Transverse colon (tissue), 3 donors: ENCODE data around the gene MAP4.

ENCODE experiments used
- POLR2A ChIP-seq: fragments of 450-650 bp; IDR thresholded peaks from one replicate; pipeline ENCODE4 v1.6.1; 2016; ENCODE audit warnings: antibody characterized with exemption, mild to moderate bottlenecking, moderate library complexity
- TF ChIP-seq, protein P1 (sequence below), 5 experiments: fragments of 200-600 bp in 3 of 5; fragments of 450-650 bp in 2 of 5; sonication (generic) in 3 of 5; IDR thresholded peaks; 1 replicate in 2 of 5; 2 replicates in 3 of 5; pipeline ENCODE4 v1.5.1; 2016 to 2017; ENCODE audit warnings: antibody characterized with exemption in 5 of 5, inconsistent platforms in 3 of 5, mild to moderate bottlenecking in 2 of 5, moderate library complexity in 1 of 5

- TF ChIP-seq, protein P1, sequence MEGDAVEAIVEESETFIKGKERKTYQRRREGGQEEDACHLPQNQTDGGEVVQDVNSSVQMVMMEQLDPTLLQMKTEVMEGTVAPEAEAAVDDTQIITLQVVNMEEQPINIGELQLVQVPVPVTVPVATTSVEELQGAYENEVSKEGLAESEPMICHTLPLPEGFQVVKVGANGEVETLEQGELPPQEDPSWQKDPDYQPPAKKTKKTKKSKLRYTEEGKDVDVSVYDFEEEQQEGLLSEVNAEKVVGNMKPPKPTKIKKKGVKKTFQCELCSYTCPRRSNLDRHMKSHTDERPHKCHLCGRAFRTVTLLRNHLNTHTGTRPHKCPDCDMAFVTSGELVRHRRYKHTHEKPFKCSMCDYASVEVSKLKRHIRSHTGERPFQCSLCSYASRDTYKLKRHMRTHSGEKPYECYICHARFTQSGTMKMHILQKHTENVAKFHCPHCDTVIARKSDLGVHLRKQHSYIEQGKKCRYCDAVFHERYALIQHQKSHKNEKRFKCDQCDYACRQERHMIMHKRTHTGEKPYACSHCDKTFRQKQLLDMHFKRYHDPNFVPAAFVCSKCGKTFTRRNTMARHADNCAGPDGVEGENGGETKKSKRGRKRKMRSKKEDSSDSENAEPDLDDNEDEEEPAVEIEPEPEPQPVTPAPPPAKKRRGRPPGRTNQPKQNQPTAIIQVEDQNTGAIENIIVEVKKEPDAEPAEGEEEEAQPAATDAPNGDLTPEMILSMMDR (IDR thresholded peaks at IDR 0.05) = no peak
- no peak for TF ChIP-seq POLR2A
Measured at GRCh38 chr3:48014358-48014757, 1.9 kb downstream of the MAP4 start.
